ENCODE measurements around the gene ATP6V1D.

The ATP6V1D gene

GRCh38 chr14:67371247-67372148 lies 11.9 kb upstream of the ATP6V1D start:
- TF ChIP-seq, protein P1, sequence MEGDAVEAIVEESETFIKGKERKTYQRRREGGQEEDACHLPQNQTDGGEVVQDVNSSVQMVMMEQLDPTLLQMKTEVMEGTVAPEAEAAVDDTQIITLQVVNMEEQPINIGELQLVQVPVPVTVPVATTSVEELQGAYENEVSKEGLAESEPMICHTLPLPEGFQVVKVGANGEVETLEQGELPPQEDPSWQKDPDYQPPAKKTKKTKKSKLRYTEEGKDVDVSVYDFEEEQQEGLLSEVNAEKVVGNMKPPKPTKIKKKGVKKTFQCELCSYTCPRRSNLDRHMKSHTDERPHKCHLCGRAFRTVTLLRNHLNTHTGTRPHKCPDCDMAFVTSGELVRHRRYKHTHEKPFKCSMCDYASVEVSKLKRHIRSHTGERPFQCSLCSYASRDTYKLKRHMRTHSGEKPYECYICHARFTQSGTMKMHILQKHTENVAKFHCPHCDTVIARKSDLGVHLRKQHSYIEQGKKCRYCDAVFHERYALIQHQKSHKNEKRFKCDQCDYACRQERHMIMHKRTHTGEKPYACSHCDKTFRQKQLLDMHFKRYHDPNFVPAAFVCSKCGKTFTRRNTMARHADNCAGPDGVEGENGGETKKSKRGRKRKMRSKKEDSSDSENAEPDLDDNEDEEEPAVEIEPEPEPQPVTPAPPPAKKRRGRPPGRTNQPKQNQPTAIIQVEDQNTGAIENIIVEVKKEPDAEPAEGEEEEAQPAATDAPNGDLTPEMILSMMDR (IDR thresholded peaks at IDR 0.05; ENCODE audit: low read depth, low read length, missing control alignments): no peak
- no peak overlapping the region for H3K4me3 ChIP-seq (replicated peaks; ENCODE audit: low read depth, low read length)
- DNase-seq (ENCODE audit: extremely low read depth, low read depth): no peak

- DNase-seq (ENCODE audit: extremely low read depth, low read depth): no peak
- H3K4me3 ChIP-seq (replicated peaks; ENCODE audit: low read depth, low read length): no peak overlapping the region
- TF ChIP-seq, protein P1 (IDR thresholded peaks at IDR 0.05; ENCODE audit: low read depth, low read length, missing control alignments): no peak
Observed at GRCh38 chr14:67370830-67371229, 11.2 kb upstream of the ATP6V1D start.

GRCh38 chr14:67365476-67365875 lies 5.9 kb upstream of the ATP6V1D start:
- H3K4me3 ChIP-seq (replicated peaks; ENCODE audit: low read depth, low read length): no peak overlapping the region
- TF ChIP-seq, protein P1 (IDR thresholded peaks at IDR 0.05; ENCODE audit: low read depth, low read length, missing control alignments): no peak
- DNase-seq (ENCODE audit: extremely low read depth, low read depth): no peak

DNA sequence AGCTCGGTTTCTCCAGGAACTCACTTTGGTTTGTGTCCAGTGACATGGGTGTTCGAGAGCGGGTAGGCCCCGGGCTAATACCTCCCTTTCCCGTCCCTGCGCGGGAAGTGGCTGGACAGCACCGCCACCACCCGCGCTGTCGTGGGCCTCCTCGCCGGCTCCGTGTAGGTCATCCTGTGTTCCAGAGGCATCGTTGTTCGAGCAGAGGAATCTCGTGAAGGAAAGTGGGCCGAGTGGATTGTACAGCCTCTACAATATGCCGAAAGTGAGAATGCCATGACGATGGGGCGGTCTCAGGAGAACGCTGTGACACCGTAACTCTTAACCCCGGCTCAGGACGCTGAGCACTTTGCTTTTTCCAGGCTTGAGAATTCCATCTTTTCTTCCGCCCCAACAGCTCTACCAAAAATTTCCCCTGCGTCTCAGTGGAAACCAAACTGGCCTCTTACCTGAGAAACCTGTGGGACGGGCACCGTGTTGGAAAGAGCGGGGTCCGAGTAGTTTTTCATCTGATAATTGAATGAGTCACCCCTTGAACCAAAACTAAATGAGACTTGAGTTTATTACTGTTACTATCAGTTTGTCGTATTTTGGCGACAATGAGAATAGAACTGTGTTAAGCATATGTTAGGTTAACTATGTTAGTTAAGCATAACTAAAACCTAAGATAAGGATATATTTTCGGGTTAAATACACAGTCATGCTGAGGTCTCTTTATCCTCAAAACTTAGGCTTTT lies 1.0 kb upstream of the ATP6V1D start:
- TF ChIP-seq, protein P1 (IDR thresholded peaks at IDR 0.05; ENCODE audit: low read depth, low read length, missing control alignments): no peak
- H3K4me3 ChIP-seq (replicated peaks; ENCODE audit: low read depth, low read length): peak overlapping the region; percentile 97
- no peak for DNase-seq (ENCODE audit: extremely low read depth, low read depth)

DNA sequence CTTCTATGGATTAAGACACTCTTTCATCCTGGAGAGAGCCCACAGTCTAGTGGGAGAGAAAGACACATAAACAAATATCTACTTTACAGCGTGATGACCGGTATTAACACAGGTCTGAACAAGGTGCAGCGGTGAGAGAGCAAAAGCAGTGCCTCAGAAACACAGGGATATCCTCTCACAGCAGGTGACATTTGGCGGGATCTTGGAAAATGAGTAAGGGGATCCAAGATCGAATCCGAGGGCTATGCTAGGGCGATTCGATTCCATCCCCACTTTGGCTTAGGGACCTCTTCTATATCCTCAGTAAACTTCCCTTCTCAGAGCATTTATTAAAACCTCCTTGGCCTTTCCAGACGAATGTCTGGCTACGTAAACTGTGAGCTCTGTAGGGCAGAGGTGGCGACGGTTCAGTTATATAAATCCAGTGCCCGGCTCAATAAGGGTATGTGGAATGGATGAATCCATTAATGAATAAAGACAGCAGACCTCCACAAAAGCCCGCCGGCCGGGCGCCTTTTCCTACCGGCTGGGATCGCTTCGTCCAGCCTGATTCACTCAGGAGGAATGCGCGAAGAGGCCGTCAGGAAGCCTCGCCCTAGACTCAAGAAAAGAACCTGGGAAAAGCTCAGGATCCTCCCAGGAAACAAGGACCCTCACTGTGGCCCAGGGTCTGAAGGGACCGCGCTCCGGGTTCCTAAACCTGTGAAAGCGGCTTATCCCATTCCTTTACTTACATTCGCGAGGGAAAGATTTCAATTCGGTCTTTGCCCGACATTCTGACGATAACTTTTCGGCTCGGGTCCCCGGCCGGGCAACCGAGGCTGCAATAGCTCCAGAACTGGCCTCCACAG lies 455 bp downstream of the ATP6V1D start:
- DNase-seq (ENCODE audit: extremely low read depth, low read depth): no peak
- peak overlapping the region; percentile 97 for H3K4me3 ChIP-seq (replicated peaks; ENCODE audit: low read depth, low read length)
- TF ChIP-seq, protein P1 (IDR thresholded peaks at IDR 0.05; ENCODE audit: low read depth, low read length, missing control alignments): no peak

GRCh38 chr14:67357969-67358354 lies 1.6 kb downstream of the ATP6V1D start:
- TF ChIP-seq, protein P1 (IDR thresholded peaks at IDR 0.05; ENCODE audit: low read depth, low read length, missing control alignments): no peak
- H3K4me3 ChIP-seq (replicated peaks; ENCODE audit: low read depth, low read length): peak overlapping the region; percentile 97
- DNase-seq (ENCODE audit: extremely low read depth, low read depth): no peak

Measured in HFF-Myc (cell line).